ENCODE data around the gene KSR2.

KSR2 gene

GRCh38 chr12:117998719-117999118 lies 29.9 kb upstream of the KSR2 start:
- Histone ChIP-seq H3K9ac (ENCODE audit: low read depth in 1 of 2, low read length in 2 of 2) (no peak overlapping the region), H3K9me3 (ENCODE audit: control insufficient read depth in 2 of 2, low read length in 2 of 2) (no peaks in the 10 kb centered on the region), H3K4me3 (ENCODE audit: low read length in 2 of 2) (no peak overlapping the region), H3K27ac (ENCODE audit: low read depth in 2 of 2, low read length in 2 of 2) (no peak overlapping the region), H3K36me3 (ENCODE audit: control insufficient read depth in 2 of 2, insufficient read depth in 2 of 2, low read length in 2 of 2) (no peaks in the 10 kb centered on the region), H3K27me3 (ENCODE audit: control insufficient read depth in 2 of 2, insufficient read depth in 2 of 2, low read length in 2 of 2) (no peaks in the 10 kb centered on the region), H3K4me1 (ENCODE audit: control insufficient read depth in 2 of 2, insufficient read depth in 2 of 2, low read length in 2 of 2) (peaks cover 0 to 2% of the 10 kb centered on the region in 2 donors)

GRCh38 chr12:117994551-117995438 lies 26.0 kb upstream of the KSR2 start:
- Histone ChIP-seq H3K27ac (ENCODE audit: low read depth in 2 of 2, low read length in 2 of 2) (no peak overlapping the region), H3K36me3 (ENCODE audit: control insufficient read depth in 2 of 2, insufficient read depth in 2 of 2, low read length in 2 of 2) (no peaks in the 10 kb centered on the region), H3K9me3 (ENCODE audit: control insufficient read depth in 2 of 2, low read length in 2 of 2) (no peaks in the 10 kb centered on the region), H3K27me3 (ENCODE audit: control insufficient read depth in 2 of 2, insufficient read depth in 2 of 2, low read length in 2 of 2) (no peaks in the 10 kb centered on the region), H3K9ac (ENCODE audit: low read depth in 1 of 2, low read length in 2 of 2) (no peak overlapping the region), H3K4me3 (ENCODE audit: low read length in 2 of 2) (no peak overlapping the region), H3K4me1 (ENCODE audit: control insufficient read depth in 2 of 2, insufficient read depth in 2 of 2, low read length in 2 of 2) (peaks cover 0 to 2% of the 10 kb centered on the region in 2 donors)

GRCh38 chr12:117986705-117987469 lies 18.1 kb upstream of the KSR2 start:
- Histone ChIP-seq H3K9me3 (ENCODE audit: control insufficient read depth in 2 of 2, low read length in 2 of 2) (no peaks in the 10 kb centered on the region), H3K4me1 (ENCODE audit: control insufficient read depth in 2 of 2, insufficient read depth in 2 of 2, low read length in 2 of 2) (no peaks in the 10 kb centered on the region)

GRCh38 chr12:117985182-117985581 lies 16.4 kb upstream of the KSR2 start:
- no peak overlapping the region for H3K4me3 ChIP-seq (ENCODE audit: low read length in 2 of 2)
- no peaks in the 10 kb centered on the region for H3K9me3 ChIP-seq (ENCODE audit: control insufficient read depth in 2 of 2, low read length in 2 of 2)
- no peaks in the 10 kb centered on the region for H3K36me3 ChIP-seq (ENCODE audit: control insufficient read depth in 2 of 2, insufficient read depth in 2 of 2, low read length in 2 of 2)
- H3K9ac ChIP-seq (ENCODE audit: low read depth in 1 of 2, low read length in 2 of 2): no peak overlapping the region
- H3K27me3 ChIP-seq (ENCODE audit: control insufficient read depth in 2 of 2, insufficient read depth in 2 of 2, low read length in 2 of 2): no peaks in the 10 kb centered on the region
- H3K4me1 ChIP-seq (ENCODE audit: control insufficient read depth in 2 of 2, insufficient read depth in 2 of 2, low read length in 2 of 2): no peaks in the 10 kb centered on the region
- H3K27ac ChIP-seq (ENCODE audit: low read depth in 2 of 2, low read length in 2 of 2): no peak overlapping the region

More at GRCh38 chr12:117986705-117987469, 18.1 kb upstream of the KSR2 start:
- H3K36me3 ChIP-seq (ENCODE audit: control insufficient read depth in 2 of 2, insufficient read depth in 2 of 2, low read length in 2 of 2): no peaks in the 10 kb centered on the region
- no peak overlapping the region for H3K9ac ChIP-seq (ENCODE audit: low read depth in 1 of 2, low read length in 2 of 2)
- no peak overlapping the region for H3K27ac ChIP-seq (ENCODE audit: low read depth in 2 of 2, low read length in 2 of 2)
- no peak overlapping the region for H3K4me3 ChIP-seq (ENCODE audit: low read length in 2 of 2)
- H3K27me3 ChIP-seq (ENCODE audit: control insufficient read depth in 2 of 2, insufficient read depth in 2 of 2, low read length in 2 of 2): no peaks in the 10 kb centered on the region

- no peaks in the 10 kb centered on the region for H3K27me3 ChIP-seq (ENCODE audit: control insufficient read depth in 2 of 2, insufficient read depth in 2 of 2, low read length in 2 of 2)
- no peaks in the 10 kb centered on the region for H3K36me3 ChIP-seq (ENCODE audit: control insufficient read depth in 2 of 2, insufficient read depth in 2 of 2, low read length in 2 of 2)
- H3K9me3 ChIP-seq (ENCODE audit: control insufficient read depth in 2 of 2, low read length in 2 of 2): no peaks in the 10 kb centered on the region
- no peak overlapping the region for H3K27ac ChIP-seq (ENCODE audit: low read depth in 2 of 2, low read length in 2 of 2)
- H3K4me1 ChIP-seq (ENCODE audit: control insufficient read depth in 2 of 2, insufficient read depth in 2 of 2, low read length in 2 of 2): no peaks in the 10 kb centered on the region
- H3K4me3 ChIP-seq (ENCODE audit: low read length in 2 of 2): no peak overlapping the region
- no peak overlapping the region for H3K9ac ChIP-seq (ENCODE audit: low read depth in 1 of 2, low read length in 2 of 2)
Observed at GRCh38 chr12:117981267-117981666, 12.5 kb upstream of the KSR2 start.

- no peak overlapping the region for H3K4me3 ChIP-seq (ENCODE audit: low read length in 2 of 2)
- no peak overlapping the region for H3K9ac ChIP-seq (ENCODE audit: low read depth in 1 of 2, low read length in 2 of 2)
- H3K36me3 ChIP-seq (ENCODE audit: control insufficient read depth in 2 of 2, insufficient read depth in 2 of 2, low read length in 2 of 2): no peaks in the 10 kb centered on the region
- no peak overlapping the region for H3K27ac ChIP-seq (ENCODE audit: low read depth in 2 of 2, low read length in 2 of 2)
- no peaks in the 10 kb centered on the region for H3K9me3 ChIP-seq (ENCODE audit: control insufficient read depth in 2 of 2, low read length in 2 of 2)
- H3K4me1 ChIP-seq (ENCODE audit: control insufficient read depth in 2 of 2, insufficient read depth in 2 of 2, low read length in 2 of 2): no peaks in the 10 kb centered on the region
- H3K27me3 ChIP-seq (ENCODE audit: control insufficient read depth in 2 of 2, insufficient read depth in 2 of 2, low read length in 2 of 2): no peaks in the 10 kb centered on the region
Observed at GRCh38 chr12:117980616-117981015, 11.8 kb upstream of the KSR2 start.

- H3K4me1 ChIP-seq (ENCODE audit: control insufficient read depth in 2 of 2, insufficient read depth in 2 of 2, low read length in 2 of 2): no peaks in the 10 kb centered on the region
Observed at GRCh38 chr12:117977373-117977772, 8.6 kb upstream of the KSR2 start.

GRCh38 chr12:117975006-117975405 lies 6.2 kb upstream of the KSR2 start:
- Histone ChIP-seq H3K27me3 (ENCODE audit: control insufficient read depth in 2 of 2, insufficient read depth in 2 of 2, low read length in 2 of 2) (no peaks in the 10 kb centered on the region), H3K27ac (ENCODE audit: low read depth in 2 of 2, low read length in 2 of 2) (no peak overlapping the region), H3K4me1 (ENCODE audit: control insufficient read depth in 2 of 2, insufficient read depth in 2 of 2, low read length in 2 of 2) (no peaks in the 10 kb centered on the region), H3K4me3 (ENCODE audit: low read length in 2 of 2) (no peak overlapping the region), H3K9me3 (ENCODE audit: control insufficient read depth in 2 of 2, low read length in 2 of 2) (no peaks in the 10 kb centered on the region), H3K36me3 (ENCODE audit: control insufficient read depth in 2 of 2, insufficient read depth in 2 of 2, low read length in 2 of 2) (no peaks in the 10 kb centered on the region), H3K9ac (ENCODE audit: low read depth in 1 of 2, low read length in 2 of 2) (no peak overlapping the region)

More at GRCh38 chr12:117977373-117977772, 8.6 kb upstream of the KSR2 start:
- Histone ChIP-seq H3K9ac (ENCODE audit: low read depth in 1 of 2, low read length in 2 of 2) (no peak overlapping the region), H3K9me3 (ENCODE audit: control insufficient read depth in 2 of 2, low read length in 2 of 2) (no peaks in the 10 kb centered on the region), H3K36me3 (ENCODE audit: control insufficient read depth in 2 of 2, insufficient read depth in 2 of 2, low read length in 2 of 2) (no peaks in the 10 kb centered on the region), H3K27ac (ENCODE audit: low read depth in 2 of 2, low read length in 2 of 2) (no peak overlapping the region), H3K4me3 (ENCODE audit: low read length in 2 of 2) (no peak overlapping the region), H3K27me3 (ENCODE audit: control insufficient read depth in 2 of 2, insufficient read depth in 2 of 2, low read length in 2 of 2) (no peaks in the 10 kb centered on the region)

GRCh38 chr12:117972301-117972700 lies 3.5 kb upstream of the KSR2 start:
- Histone ChIP-seq H3K9me3 (ENCODE audit: control insufficient read depth in 2 of 2, low read length in 2 of 2) (no peaks in the 10 kb centered on the region), H3K36me3 (ENCODE audit: control insufficient read depth in 2 of 2, insufficient read depth in 2 of 2, low read length in 2 of 2) (no peaks in the 10 kb centered on the region), H3K9ac (ENCODE audit: low read depth in 1 of 2, low read length in 2 of 2) (no peak overlapping the region), H3K4me3 (ENCODE audit: low read length in 2 of 2) (no peak overlapping the region), H3K27ac (ENCODE audit: low read depth in 2 of 2, low read length in 2 of 2) (peak overlapping the region in 1 of 2 donors; percentile 45), H3K4me1 (ENCODE audit: control insufficient read depth in 2 of 2, insufficient read depth in 2 of 2, low read length in 2 of 2) (peaks cover 3 to 7% of the 10 kb centered on the region in 2 donors), H3K27me3 (ENCODE audit: control insufficient read depth in 2 of 2, insufficient read depth in 2 of 2, low read length in 2 of 2) (peaks cover 0 to 3% of the 10 kb centered on the region in 2 donors)

GRCh38 chr12:117970334-117970733 lies 1.5 kb upstream of the KSR2 start:
- no peak overlapping the region for H3K27ac ChIP-seq (ENCODE audit: low read depth in 2 of 2, low read length in 2 of 2)
- peaks cover 0 to 3% of the 10 kb centered on the region in 2 donors for H3K27me3 ChIP-seq (ENCODE audit: control insufficient read depth in 2 of 2, insufficient read depth in 2 of 2, low read length in 2 of 2)
- H3K9ac ChIP-seq (ENCODE audit: low read depth in 1 of 2, low read length in 2 of 2): no peak overlapping the region
- H3K36me3 ChIP-seq (ENCODE audit: control insufficient read depth in 2 of 2, insufficient read depth in 2 of 2, low read length in 2 of 2): no peaks in the 10 kb centered on the region
- no peak overlapping the region for H3K4me3 ChIP-seq (ENCODE audit: low read length in 2 of 2)
- H3K9me3 ChIP-seq (ENCODE audit: control insufficient read depth in 2 of 2, low read length in 2 of 2): no peaks in the 10 kb centered on the region
- H3K4me1 ChIP-seq (ENCODE audit: control insufficient read depth in 2 of 2, insufficient read depth in 2 of 2, low read length in 2 of 2): peaks cover 3 to 9% of the 10 kb centered on the region in 2 donors

All from mucosa of rectum (tissue), 2 donors.